Neural progenitor cell (in vitro differentiated cells): Measurements from ENCODE around the gene H6PD. TPM values are rescaled to one million over a fixed set of nuclear protein-coding genes. Genes with fewer than 3 reads are reported as not detected.

Source experiments
- DNase-seq: peaks from one replicate; pipeline ENCODE4 v3.0.0-alpha.2; 2016; ENCODE audit warnings: low spot score
- H2AFZ ChIP-seq: fragments of 200-600 bp; sonication (generic); replicated peaks from 2 replicates; pipeline ENCODE4 v1.6.1; 2016; ENCODE audit warnings: antibody characterized with exemption
- H3F3A ChIP-seq: fragments of 200-600 bp; sonication (generic); 2 replicates; pipeline ENCODE4 v1.6.1; 2016; ENCODE audit warnings: antibody characterized with exemption, low read depth
- H3K27ac ChIP-seq: fragments of 200-600 bp; sonication (generic); 2 replicates; pipeline ENCODE4 v1.5.1; 2016; ENCODE audit warnings: mild to moderate bottlenecking
- H3K27me3 ChIP-seq: fragments of 200-600 bp; sonication (generic); 2 replicates; pipeline ENCODE4 v1.6.1; 2016; ENCODE audit warnings: mild to moderate bottlenecking, moderate library complexity
- H3K36me3 ChIP-seq: fragments of 200-600 bp; sonication (generic); 2 replicates; pipeline ENCODE4 v1.5.1; 2016
- H3K4me1 ChIP-seq: fragments of 200-600 bp; sonication (generic); 2 replicates; pipeline ENCODE4 v1.6.1; 2016; ENCODE audit warnings: mixed run types
- H3K4me2 ChIP-seq: fragments of 200-600 bp; sonication (generic); 2 replicates; pipeline ENCODE4 v1.6.1; 2016
- H3K4me3 ChIP-seq: fragments of 200-600 bp; sonication (generic); 2 replicates; pipeline ENCODE4 v1.5.1; 2016
- H3K79me2 ChIP-seq: fragments of 200-600 bp; sonication (generic); 2 replicates; pipeline ENCODE4 v1.6.1; 2016; ENCODE audit warnings: low read depth
- H3K9ac ChIP-seq: fragments of 200-600 bp; sonication (generic); 2 replicates; pipeline ENCODE4 v1.6.1; 2016
- H3K9me3 ChIP-seq: fragments of 200-600 bp; sonication (generic); 2 replicates; pipeline ENCODE4 v1.5.1; 2016; ENCODE audit warnings: low read depth
- H4K20me1 ChIP-seq: fragments of 200-600 bp; sonication (generic); 2 replicates; pipeline ENCODE4 v1.6.1; 2016; ENCODE audit warnings: low read depth
- H3K27ac Mint-ChIP-seq: 3 replicates; pipeline ENCODE4 v1.8.0; 2021; ENCODE audit warnings: mixed read lengths
- H3K27me3 Mint-ChIP-seq: 2 replicates; pipeline ENCODE4 v1.8.0; 2022; ENCODE audit warnings: low read depth, mild to moderate bottlenecking, inconsistent platforms, moderate library complexity, mixed read lengths; ENCODE audit not compliant: insufficient read depth
- H3K36me3 Mint-ChIP-seq: 3 replicates; pipeline ENCODE4 v1.8.0; 2021; ENCODE audit warnings: mixed read lengths
- H3K4me1 Mint-ChIP-seq: 3 replicates; pipeline ENCODE4 v1.8.0; 2021; ENCODE audit warnings: mixed read lengths
- H3K4me3 Mint-ChIP-seq: 3 replicates; pipeline ENCODE4 v1.8.0; 2021; ENCODE audit warnings: mild to moderate bottlenecking, moderate library complexity, mixed read lengths
- H3K9me3 Mint-ChIP-seq: 3 replicates; pipeline ENCODE4 v1.8.0; 2020; ENCODE audit warnings: mixed read lengths
- EZH2 ChIP-seq: fragments of 200-600 bp; sonication (generic); IDR thresholded peaks from 2 replicates; pipeline ENCODE4 v1.6.1; 2017; ENCODE audit warnings: antibody characterized with exemption, mild to moderate bottlenecking, moderate library complexity
- EZH2phosphoT487 ChIP-seq: fragments of 200-600 bp; sonication (generic); IDR thresholded peaks from 2 replicates; pipeline ENCODE4 v1.6.1; 2017; ENCODE audit warnings: antibody characterized with exemption
- total RNA-seq: library from RNA; depleted of rRNA; stranded (reverse); fragments of >200 nt; gene quantifications from 2 replicates; pipeline ENCODE4 v1.2.3, GENCODE V29; 2015; ENCODE audit warnings: low replicate concordance
- TF ChIP-seq, protein P1 (sequence below): fragments of 200-600 bp; sonication (generic); IDR thresholded peaks from 2 replicates; pipeline ENCODE4 v1.5.1; 2017; ENCODE audit warnings: antibody characterized with exemption, mild to moderate bottlenecking

H6PD gene
- total RNA-seq, 1 donor from 2014 or later, result 6.0 TPM

- no peak for TF ChIP-seq EZH2phosphoT487
- TF ChIP-seq, protein P1, sequence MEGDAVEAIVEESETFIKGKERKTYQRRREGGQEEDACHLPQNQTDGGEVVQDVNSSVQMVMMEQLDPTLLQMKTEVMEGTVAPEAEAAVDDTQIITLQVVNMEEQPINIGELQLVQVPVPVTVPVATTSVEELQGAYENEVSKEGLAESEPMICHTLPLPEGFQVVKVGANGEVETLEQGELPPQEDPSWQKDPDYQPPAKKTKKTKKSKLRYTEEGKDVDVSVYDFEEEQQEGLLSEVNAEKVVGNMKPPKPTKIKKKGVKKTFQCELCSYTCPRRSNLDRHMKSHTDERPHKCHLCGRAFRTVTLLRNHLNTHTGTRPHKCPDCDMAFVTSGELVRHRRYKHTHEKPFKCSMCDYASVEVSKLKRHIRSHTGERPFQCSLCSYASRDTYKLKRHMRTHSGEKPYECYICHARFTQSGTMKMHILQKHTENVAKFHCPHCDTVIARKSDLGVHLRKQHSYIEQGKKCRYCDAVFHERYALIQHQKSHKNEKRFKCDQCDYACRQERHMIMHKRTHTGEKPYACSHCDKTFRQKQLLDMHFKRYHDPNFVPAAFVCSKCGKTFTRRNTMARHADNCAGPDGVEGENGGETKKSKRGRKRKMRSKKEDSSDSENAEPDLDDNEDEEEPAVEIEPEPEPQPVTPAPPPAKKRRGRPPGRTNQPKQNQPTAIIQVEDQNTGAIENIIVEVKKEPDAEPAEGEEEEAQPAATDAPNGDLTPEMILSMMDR, result no peak
- Mint-ChIP-seq H3K27me3 (peaks cover 8% of the 10 kb centered on the region), H3K4me1 (peaks cover 49% of the 10 kb centered on the region), H3K27ac (no peak overlapping the region), H3K36me3 (no peaks in the 10 kb centered on the region), H3K4me3 (no peak overlapping the region), H3K9me3 (no peaks in the 10 kb centered on the region)
- Histone ChIP-seq H3K79me2 (no peaks in the 10 kb centered on the region), H3K4me3 (no peak overlapping the region), H3K4me2 (no peak overlapping the region), H3K9ac (no peak overlapping the region), H3K27ac (no peak overlapping the region), H4K20me1 (no peaks in the 10 kb centered on the region), H3K4me1 (no peaks in the 10 kb centered on the region), H3F3A (no peaks in the 10 kb centered on the region), H2AFZ (no peak overlapping the region), H3K27me3 (no peaks in the 10 kb centered on the region), H3K9me3 (no peaks in the 10 kb centered on the region), H3K36me3 (no peaks in the 10 kb centered on the region)
- no peak for DNase-seq
Measured at GRCh38 chr1:9312168-9312720, 77.7 kb downstream of the H6PD start.

- no peak for DNase-seq
- no peaks in the 10 kb centered on the region for H3K79me2 ChIP-seq
- Mint-ChIP-seq H3K27ac (peak overlapping the region; percentile 46), H3K4me3 (no peak overlapping the region), H3K36me3 (no peaks in the 10 kb centered on the region), H3K27me3 (peaks cover 8% of the 10 kb centered on the region), H3K9me3 (no peaks in the 10 kb centered on the region), H3K4me1 (peaks cover 54% of the 10 kb centered on the region)
- no peak overlapping the region for H3K4me2 ChIP-seq
- no peaks in the 10 kb centered on the region for H3K36me3 ChIP-seq
- H3K9me3 ChIP-seq, result no peaks in the 10 kb centered on the region
- H3F3A ChIP-seq, result no peaks in the 10 kb centered on the region
- H3K4me1 ChIP-seq, result no peaks in the 10 kb centered on the region
- no peak overlapping the region for H3K27ac ChIP-seq
- no peak overlapping the region for H3K9ac ChIP-seq
- no peak overlapping the region for H2AFZ ChIP-seq
- H3K27me3 ChIP-seq, result no peaks in the 10 kb centered on the region
- TF ChIP-seq EZH2phosphoT487 (no peak), EZH2 (no peak)
- TF ChIP-seq, protein P1, result no peak
- no peak overlapping the region for H3K4me3 ChIP-seq
- no peaks in the 10 kb centered on the region for H4K20me1 ChIP-seq
Measured at GRCh38 chr1:9313576-9313975, 79.0 kb downstream of the H6PD start.

DNA sequence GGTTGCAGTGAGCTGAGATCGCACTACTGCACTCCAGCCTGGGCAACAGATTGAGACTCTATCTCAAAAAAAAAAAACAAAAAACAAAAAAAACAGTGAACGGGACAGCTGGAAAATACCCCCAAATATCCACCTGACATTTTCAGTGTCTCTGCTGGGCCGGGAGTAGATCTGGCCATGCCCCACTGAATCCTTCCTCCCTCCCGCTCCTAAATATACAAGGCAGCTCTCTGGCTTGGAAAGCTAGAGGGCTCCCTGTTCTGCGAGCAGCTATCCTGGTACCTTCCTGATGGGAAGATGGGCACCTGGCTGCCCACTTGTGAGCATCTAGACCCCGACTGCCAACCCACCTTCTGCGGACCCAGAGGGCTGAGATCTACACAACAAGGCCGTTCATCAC, 79.5 kb downstream of the H6PD start:
- no peak overlapping the region for H3K4me3 Mint-ChIP-seq

More for the DNA sequence above, 79.5 kb downstream of the H6PD start:
- Histone ChIP-seq H3K9ac (no peak overlapping the region), H4K20me1 (no peaks in the 10 kb centered on the region), H3K4me2 (no peak overlapping the region), H3F3A (no peaks in the 10 kb centered on the region), H3K27ac (no peak overlapping the region), H3K4me3 (no peak overlapping the region), H2AFZ (no peak overlapping the region), H3K9me3 (no peaks in the 10 kb centered on the region), H3K27me3 (no peaks in the 10 kb centered on the region), H3K36me3 (no peaks in the 10 kb centered on the region), H3K79me2 (no peaks in the 10 kb centered on the region), H3K4me1 (no peaks in the 10 kb centered on the region)
- Mint-ChIP-seq H3K4me1 (peaks cover 50% of the 10 kb centered on the region), H3K27ac (peak overlapping the region; percentile 33), H3K36me3 (no peaks in the 10 kb centered on the region), H3K9me3 (no peaks in the 10 kb centered on the region), H3K27me3 (peaks cover 8% of the 10 kb centered on the region)
- no peak for TF ChIP-seq EZH2phosphoT487
- TF ChIP-seq, protein P1, result no peak
- no peak for TF ChIP-seq EZH2
- DNase-seq, result no peak
